Keratinocyte (primary cell): ENCODE measurements around the gene ITGA2. TPM values are rescaled to one million over a fixed set of nuclear protein-coding genes. Genes with fewer than 3 reads are reported as not detected.

Source experiments
- DNase-seq: peaks from one replicate; pipeline ENCODE4 v3.0.0-alpha.2; 2011; ENCODE audit warnings: low read depth, missing footprints, low spot score
- FAIRE-seq: peaks from 2 replicates; lab custom pipeline; 2011; peaks lifted over from hg19 to GRCh38; lab: Jason Lieb, UNC
- H2AFZ ChIP-seq: 2 replicates; pipeline ENCODE4 v1.6.0; 2012; ENCODE audit warnings: low read length, control low read depth, inconsistent platforms; ENCODE audit not compliant: control insufficient read depth
- H3K27ac ChIP-seq: 2 replicates; pipeline ENCODE4 v1.5.1; 2011; ENCODE audit warnings: low read length; ENCODE audit not compliant: control insufficient read depth, insufficient read depth
- H3K27me3 ChIP-seq: 3 replicates; pipeline ENCODE4 v1.6.0; 2011; ENCODE audit warnings: low read length; ENCODE audit not compliant: control insufficient read depth, insufficient read depth; ENCODE audit errors: extremely low read depth
- H3K36me3 ChIP-seq, 2 experiments: 2 replicates in 1 of 2; 3 replicates in 1 of 2; pipeline ENCODE4 v1.5.1; 2011; ENCODE audit warnings: low read length in 2 of 2, mild to moderate bottlenecking in 1 of 2; ENCODE audit not compliant: control insufficient read depth in 2 of 2, insufficient read depth in 2 of 2; ENCODE audit errors: extremely low read depth in 1 of 2
- H3K4me1 ChIP-seq: 3 replicates; pipeline ENCODE4 v1.5.1; 2011; ENCODE audit warnings: low read length; ENCODE audit not compliant: control insufficient read depth, insufficient read depth; ENCODE audit errors: extremely low read depth
- H3K4me2 ChIP-seq: 3 replicates; pipeline ENCODE4 v1.6.0; 2011; ENCODE audit warnings: low read depth, low read length; ENCODE audit not compliant: control insufficient read depth, insufficient read depth; ENCODE audit errors: extremely low read depth
- H3K4me3 ChIP-seq, 3 experiments: fragments of 200-600 bp in 1 of 3; sonication (generic) in 1 of 3; 2 replicates in 2 of 3; 3 replicates in 1 of 3; pipeline ENCODE4 v1.5.1; 2011 to 2016; ENCODE audit warnings: low read length in 3 of 3, mild to moderate bottlenecking in 3 of 3, control low read depth in 2 of 3, inconsistent platforms in 1 of 3, low read depth in 1 of 3, mixed read lengths in 1 of 3, mixed run types in 1 of 3, moderate library complexity in 1 of 3; ENCODE audit not compliant: control insufficient read depth in 2 of 3, insufficient read depth in 2 of 3; ENCODE audit errors: extremely low read depth in 1 of 3
- H3K79me2 ChIP-seq: 2 replicates; pipeline ENCODE4 v1.6.0; 2012; ENCODE audit warnings: low read length; ENCODE audit not compliant: control insufficient read depth, insufficient read depth
- H3K9ac ChIP-seq: 3 replicates; pipeline ENCODE4 v1.6.0; 2011; ENCODE audit warnings: low read length; ENCODE audit not compliant: control insufficient read depth, insufficient read depth; ENCODE audit errors: extremely low read depth
- H3K9me1 ChIP-seq: 3 replicates; pipeline ENCODE4 v1.6.0; 2011; ENCODE audit warnings: low read length; ENCODE audit not compliant: control insufficient read depth, insufficient read depth; ENCODE audit errors: extremely low read depth
- H3K9me3 ChIP-seq: 2 replicates; pipeline ENCODE4 v1.5.1; 2012; ENCODE audit warnings: low read depth, low read length; ENCODE audit not compliant: control insufficient read depth
- H4K20me1 ChIP-seq: 3 replicates; pipeline ENCODE4 v1.6.0; 2011; ENCODE audit warnings: low read length; ENCODE audit not compliant: control insufficient read depth, insufficient read depth; ENCODE audit errors: extremely low read depth
- CTCF ChIP-seq, 3 experiments: IDR thresholded peaks in 1 of 3; conservative IDR thresholded peaks in 1 of 3; optimal IDR thresholded peaks in 1 of 3; 2 replicates in 2 of 3; 3 replicates in 1 of 3; pipeline versions ENCODE3 to v1.5.1; 2011; ENCODE audit warnings: low read length in 3 of 3, mild to moderate bottlenecking in 3 of 3, moderate library complexity in 2 of 3, control low read depth in 1 of 3, inconsistent platforms in 1 of 3; ENCODE audit not compliant: insufficient read depth in 2 of 3; ENCODE audit errors: extremely low read depth in 1 of 3
- EZH2 ChIP-seq: IDR thresholded peaks from one replicate; pipeline ENCODE4 v1.6.1; 2012; ENCODE audit warnings: inconsistent platforms, mild to moderate bottlenecking, low read length, moderate library complexity
- dilution Hi-C: fragments of 300-500 bp; cut with MboI; formaldehyde crosslinking; loops from one replicate; pipeline ENCODE4 v1.7.0; 2020; ENCODE audit warnings: low sequenced_read_pairs; ENCODE audit not compliant: extremely low pct_ligation_motif_present
- polyA plus RNA-seq, 5 experiments: library from polyadenylated mRNA; depleted of rRNA in 3 of 5; stranded (reverse) in 3 of 5; stranded (forward) in 1 of 5; unstranded in 1 of 5; fragments of >200 nt; gene quantifications; 1 replicate in 1 of 5; 2 replicates in 3 of 5; 3 replicates in 1 of 5; pipeline versions ENCODE4 v1.2.1 to v1.2.3, GENCODE V29; 2011 to 2012; ENCODE audit warnings: missing spikeins in 2 of 5, low read depth in 1 of 5, low replicate concordance in 1 of 5

Gene ITGA2
- polyA plus RNA-seq, 1 donor (not counting 4 experiments of a cell fraction or from before 2014, with no cell fraction given), result 112 TPM

DNA sequence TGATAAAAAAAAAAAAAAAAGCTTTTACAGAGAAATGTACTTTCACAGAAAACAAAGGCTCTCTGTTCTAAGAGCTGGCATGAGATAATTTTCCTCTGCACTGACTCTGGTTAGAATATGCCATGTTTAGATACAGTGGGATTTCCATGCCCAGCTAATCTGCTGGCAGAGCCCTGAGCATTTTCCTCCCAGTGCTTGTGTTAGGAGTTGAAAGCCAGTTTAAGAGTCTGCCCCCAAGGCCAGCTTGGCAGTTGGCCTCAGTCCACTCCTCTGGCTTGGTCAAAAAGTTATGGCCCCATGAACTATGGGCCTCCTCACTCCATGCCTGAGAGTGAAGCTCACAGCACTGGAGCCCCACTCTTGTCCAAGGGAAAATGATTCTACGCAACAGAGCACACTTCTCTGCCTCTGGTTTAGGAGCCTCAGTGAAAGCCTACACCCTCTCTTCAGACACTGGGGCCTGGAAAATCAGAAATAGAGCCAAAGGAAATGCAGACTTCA, 98.5 kb downstream of the ITGA2 start:
- TF ChIP-seq CTCF (optimal IDR thresholded peaks at IDR 0.05 in 1 of 3, IDR thresholded peaks at IDR 0.05 in 1 of 3, conservative IDR thresholded peaks at IDR 0.05 in 1 of 3; ENCODE audit: extremely low read depth in 1 of 3, insufficient read depth in 2 of 3, low read length in 3 of 3) (no peak), EZH2 (no peak)
- no peak overlapping the region for H2AFZ ChIP-seq

GRCh38 chr5:53089481-53089991, 100.4 kb downstream of the ITGA2 start:
- H3K36me3 ChIP-seq, result peaks cover 35 to 51% of the 10 kb centered on the region in 2 experiments

More for the DNA sequence above, 98.5 kb downstream of the ITGA2 start:
- H3K79me2 ChIP-seq, result no peaks in the 10 kb centered on the region
- H3K9me1 ChIP-seq, result no peaks in the 10 kb centered on the region
- H3K27me3 ChIP-seq, result no peaks in the 10 kb centered on the region
- H3K9me3 ChIP-seq, result no peaks in the 10 kb centered on the region
- dilution Hi-C loops, result no loop called here
- no peak overlapping the region for H3K9ac ChIP-seq
- H3K4me3 ChIP-seq, result no peak overlapping the region
- H3K27ac ChIP-seq, result no peak overlapping the region
- no peak for DNase-seq
- no peaks in the 10 kb centered on the region for H3K4me1 ChIP-seq
- H3K4me2 ChIP-seq, result no peak overlapping the region
- no peak for FAIRE-seq
- no peaks in the 10 kb centered on the region for H4K20me1 ChIP-seq
- H3K36me3 ChIP-seq, result peaks cover 46 to 60% of the 10 kb centered on the region in 2 experiments

More at GRCh38 chr5:53089481-53089991, 100.4 kb downstream of the ITGA2 start:
- Histone ChIP-seq H4K20me1 (no peaks in the 10 kb centered on the region), H3K9ac (no peak overlapping the region), H3K27ac (no peak overlapping the region), H3K9me3 (no peaks in the 10 kb centered on the region), H3K9me1 (no peaks in the 10 kb centered on the region), H2AFZ (no peak overlapping the region), H3K4me3 (no peak overlapping the region), H3K79me2 (no peaks in the 10 kb centered on the region), H3K27me3 (no peaks in the 10 kb centered on the region), H3K4me2 (no peak overlapping the region), H3K4me1 (no peaks in the 10 kb centered on the region)
- dilution Hi-C loops, result no loop called here
- TF ChIP-seq CTCF (optimal IDR thresholded peaks at IDR 0.05 in 1 of 3, IDR thresholded peaks at IDR 0.05 in 1 of 3, conservative IDR thresholded peaks at IDR 0.05 in 1 of 3; ENCODE audit: extremely low read depth in 1 of 3, insufficient read depth in 2 of 3, low read length in 3 of 3) (no peak), EZH2 (no peak)
- no peak for FAIRE-seq
- DNase-seq, result no peak
